PC-9 (cell line): ENCODE measurements around the gene LIPG.

ENCODE experiments used
- EZH2 ChIP-seq: fragments of 200-600 bp; sonication (generic); IDR thresholded peaks from 2 replicates; pipeline ENCODE4 v1.8.0; 2017; ENCODE audit warnings: antibody characterized with exemption, low read depth
- TF ChIP-seq, protein P1 (sequence below): fragments of 200-600 bp; sonication (generic); conservative IDR thresholded peaks from 2 replicates; pipeline ENCODE4 v1.6.1; 2017; ENCODE audit warnings: mixed run types, antibody characterized with exemption, mild to moderate bottlenecking, moderate library complexity

DNA sequence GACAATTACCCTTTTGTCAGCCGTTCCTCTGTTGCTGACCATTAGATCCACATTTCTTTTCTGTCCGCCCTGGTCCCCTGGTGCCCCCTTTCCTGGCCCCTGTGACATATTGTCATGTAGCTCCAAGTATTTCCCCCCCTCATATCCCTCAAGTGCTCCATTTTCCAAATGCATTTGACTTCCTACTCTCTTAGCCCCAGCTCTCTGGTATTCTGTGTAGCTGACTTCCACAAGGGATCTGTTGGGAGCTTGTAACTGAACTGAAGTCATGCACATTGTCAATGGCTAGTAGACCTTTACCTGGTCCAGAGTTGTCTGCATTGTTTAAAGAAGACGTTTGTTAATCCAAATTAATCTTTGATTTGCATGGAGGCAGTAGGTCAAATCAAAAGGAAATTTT is 34.8 kb downstream of the LIPG start:
- TF ChIP-seq, protein P1, sequence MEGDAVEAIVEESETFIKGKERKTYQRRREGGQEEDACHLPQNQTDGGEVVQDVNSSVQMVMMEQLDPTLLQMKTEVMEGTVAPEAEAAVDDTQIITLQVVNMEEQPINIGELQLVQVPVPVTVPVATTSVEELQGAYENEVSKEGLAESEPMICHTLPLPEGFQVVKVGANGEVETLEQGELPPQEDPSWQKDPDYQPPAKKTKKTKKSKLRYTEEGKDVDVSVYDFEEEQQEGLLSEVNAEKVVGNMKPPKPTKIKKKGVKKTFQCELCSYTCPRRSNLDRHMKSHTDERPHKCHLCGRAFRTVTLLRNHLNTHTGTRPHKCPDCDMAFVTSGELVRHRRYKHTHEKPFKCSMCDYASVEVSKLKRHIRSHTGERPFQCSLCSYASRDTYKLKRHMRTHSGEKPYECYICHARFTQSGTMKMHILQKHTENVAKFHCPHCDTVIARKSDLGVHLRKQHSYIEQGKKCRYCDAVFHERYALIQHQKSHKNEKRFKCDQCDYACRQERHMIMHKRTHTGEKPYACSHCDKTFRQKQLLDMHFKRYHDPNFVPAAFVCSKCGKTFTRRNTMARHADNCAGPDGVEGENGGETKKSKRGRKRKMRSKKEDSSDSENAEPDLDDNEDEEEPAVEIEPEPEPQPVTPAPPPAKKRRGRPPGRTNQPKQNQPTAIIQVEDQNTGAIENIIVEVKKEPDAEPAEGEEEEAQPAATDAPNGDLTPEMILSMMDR = no peak
- TF ChIP-seq EZH2 = no peak
